ENCODE measurements around the gene SLC8A3. TPM values are rescaled to one million over a fixed set of nuclear protein-coding genes. Genes with fewer than 3 reads are reported as not detected.

SLC8A3 gene
- total and polyA plus RNA-seq, 12 donors = 0.01 to 0.26 (median 0.14) TPM; not detected in 4

DNA sequence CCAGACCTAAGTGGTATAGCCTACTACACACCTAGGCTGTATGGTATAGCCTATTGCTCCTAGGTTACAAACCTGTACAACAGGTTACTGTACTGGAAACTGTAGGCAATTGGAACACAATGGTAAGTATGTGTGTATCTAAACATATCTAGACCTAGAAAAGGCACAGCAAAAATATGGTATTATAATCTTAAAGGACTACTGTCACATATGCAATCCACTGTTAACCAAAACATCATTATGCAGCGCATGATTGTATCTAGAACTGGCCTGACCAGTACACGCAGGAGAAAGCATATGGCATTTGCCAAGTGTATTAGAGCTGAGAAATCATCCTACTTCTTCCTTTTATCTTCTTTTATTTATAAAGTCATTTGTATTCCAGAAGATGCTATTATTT is 75.5 kb downstream of the SLC8A3 start:
- H3K27me3 ChIP-seq = peaks cover 0 to 28% (median 14%) of the 10 kb centered on the region in 7 donors
- no peak for DNase-seq
- no peak overlapping the region for H3K27ac ChIP-seq
- H3K4me3 ChIP-seq = no peak overlapping the region
- H3K36me3 ChIP-seq = no peaks in the 10 kb centered on the region
- no peaks in the 10 kb centered on the region for H3K9me3 ChIP-seq
- TF ChIP-seq, protein P1, sequence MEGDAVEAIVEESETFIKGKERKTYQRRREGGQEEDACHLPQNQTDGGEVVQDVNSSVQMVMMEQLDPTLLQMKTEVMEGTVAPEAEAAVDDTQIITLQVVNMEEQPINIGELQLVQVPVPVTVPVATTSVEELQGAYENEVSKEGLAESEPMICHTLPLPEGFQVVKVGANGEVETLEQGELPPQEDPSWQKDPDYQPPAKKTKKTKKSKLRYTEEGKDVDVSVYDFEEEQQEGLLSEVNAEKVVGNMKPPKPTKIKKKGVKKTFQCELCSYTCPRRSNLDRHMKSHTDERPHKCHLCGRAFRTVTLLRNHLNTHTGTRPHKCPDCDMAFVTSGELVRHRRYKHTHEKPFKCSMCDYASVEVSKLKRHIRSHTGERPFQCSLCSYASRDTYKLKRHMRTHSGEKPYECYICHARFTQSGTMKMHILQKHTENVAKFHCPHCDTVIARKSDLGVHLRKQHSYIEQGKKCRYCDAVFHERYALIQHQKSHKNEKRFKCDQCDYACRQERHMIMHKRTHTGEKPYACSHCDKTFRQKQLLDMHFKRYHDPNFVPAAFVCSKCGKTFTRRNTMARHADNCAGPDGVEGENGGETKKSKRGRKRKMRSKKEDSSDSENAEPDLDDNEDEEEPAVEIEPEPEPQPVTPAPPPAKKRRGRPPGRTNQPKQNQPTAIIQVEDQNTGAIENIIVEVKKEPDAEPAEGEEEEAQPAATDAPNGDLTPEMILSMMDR (IDR thresholded peaks at IDR 0.05) = no peak
- ATAC-seq = no peak
- intact Hi-C loops (cut with DNase I) = no loop called here
- 89 to 91% methylated on average over 2 of the region's 2 CpGs for WGBS, 2 donors
- no peaks in the 10 kb centered on the region for H3K4me1 ChIP-seq

DNA sequence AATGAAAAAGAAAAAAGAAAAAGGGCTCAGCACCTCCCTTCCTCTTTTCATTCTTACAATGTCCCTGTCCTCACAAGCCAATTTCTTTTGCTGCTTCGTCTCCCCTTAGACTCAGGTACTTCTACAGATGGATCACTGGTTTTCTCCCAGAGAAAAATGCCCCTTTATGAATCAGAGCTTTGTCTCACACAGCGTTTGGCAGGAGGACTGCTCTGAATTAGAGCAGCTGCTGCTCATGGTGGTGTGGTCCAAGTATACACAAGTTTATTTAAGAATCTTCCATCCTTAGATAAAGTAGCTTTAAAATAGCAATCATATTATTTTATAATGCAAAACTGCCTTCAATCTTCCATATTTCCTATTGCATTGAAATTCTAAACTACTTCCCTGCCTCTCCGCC is 80.3 kb downstream of the SLC8A3 start:
- no peaks in the 10 kb centered on the region for H3K4me1 ChIP-seq
- no peak for DNase-seq
- H3K4me3 ChIP-seq = no peak overlapping the region
- ATAC-seq = no peak
- intact Hi-C loops (cut with DNase I) = no loop called here
- no peaks in the 10 kb centered on the region for H3K36me3 ChIP-seq
- no peaks in the 10 kb centered on the region for H3K9me3 ChIP-seq
- 66 to 67% methylated on average over 3 of the region's 3 CpGs for WGBS, 2 donors
- no peak overlapping the region for H3K27ac ChIP-seq
- H3K27me3 ChIP-seq = peaks cover 0 to 17% (median 13%) of the 10 kb centered on the region in 7 donors
- TF ChIP-seq, protein P1 (IDR thresholded peaks at IDR 0.05) = no peak

DNA sequence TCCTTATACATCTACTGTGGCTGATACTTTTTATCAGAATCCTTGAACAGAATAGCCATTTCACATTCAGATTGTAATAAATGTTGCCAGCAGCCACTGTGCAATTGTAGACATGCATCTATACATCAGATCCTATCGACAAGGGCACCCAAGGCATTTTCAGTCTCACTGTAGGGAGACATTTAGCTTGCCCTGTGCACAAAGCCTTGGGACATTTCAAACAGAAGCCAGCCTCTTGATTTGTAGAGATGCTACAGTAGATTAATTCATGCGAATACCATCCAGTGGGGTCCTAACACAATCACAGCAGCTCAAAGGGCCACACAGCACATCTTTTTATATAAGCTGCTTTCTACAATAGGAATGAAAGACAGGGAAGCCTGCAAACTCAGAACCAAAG is 81.4 kb downstream of the SLC8A3 start:
- TF ChIP-seq, protein P1 (IDR thresholded peaks at IDR 0.05) = no peak
- no peak overlapping the region for H3K27ac ChIP-seq
- intact Hi-C loops (cut with DNase I) = no loop called here
- ATAC-seq = no peak
- 86 to 87% methylated on average over 2 of the region's 2 CpGs for WGBS, 2 donors
- no peak for DNase-seq
- H3K36me3 ChIP-seq = no peaks in the 10 kb centered on the region
- H3K4me3 ChIP-seq = no peak overlapping the region
- H3K27me3 ChIP-seq = peaks cover 0 to 21% (median 13%) of the 10 kb centered on the region in 7 donors
- H3K4me1 ChIP-seq = no peaks in the 10 kb centered on the region
- no peaks in the 10 kb centered on the region for H3K9me3 ChIP-seq

DNA sequence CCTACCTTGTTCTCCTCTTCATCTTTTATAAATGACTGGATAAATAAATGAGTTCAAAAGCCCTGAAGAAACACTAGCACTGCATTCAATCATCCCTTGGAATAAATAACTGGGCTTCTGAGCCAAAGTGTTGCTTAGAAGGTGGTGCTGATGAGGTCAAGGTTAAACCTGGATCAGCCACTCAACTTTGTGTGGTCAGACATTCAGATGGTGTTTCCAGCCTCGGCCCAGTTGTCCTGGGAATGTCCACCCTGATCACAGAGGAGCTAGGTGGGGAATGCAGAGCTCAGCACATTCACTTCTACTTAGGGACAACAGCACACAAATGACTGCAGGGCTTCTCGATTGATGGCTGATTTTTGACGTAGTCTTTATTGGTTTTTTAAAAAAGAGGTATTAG is 88.7 kb downstream of the SLC8A3 start:
- Histone ChIP-seq H3K9me3 (no peaks in the 10 kb centered on the region), H3K27ac (no peak overlapping the region)
- no peak for ATAC-seq

More for the DNA sequence above, 88.7 kb downstream of the SLC8A3 start:
- Histone ChIP-seq H3K36me3 (no peaks in the 10 kb centered on the region), H3K4me1 (peaks cover 0 to 9% (median 0%) of the 10 kb centered on the region in 9 donors), H3K27me3 (peaks cover 0 to 67% (median 39%) of the 10 kb centered on the region in 7 donors), H3K4me3 (no peak overlapping the region)
- TF ChIP-seq, protein P1 (IDR thresholded peaks at IDR 0.05) = no peak
- intact Hi-C loops (cut with DNase I) = no loop called here
- WGBS, 2 donors = 76 to 82% methylated on average over 3 of the region's 3 CpGs
- DNase-seq = no peak

Data from heart right ventricle (tissue), 16 donors.